GM08714 (cell line): Measurements from ENCODE around the gene CABP1.

Experiments used
- H3K4me3 ChIP-seq: fragments of 200-500 bp; sonication (Bioruptor generic); 2 replicates; pipeline ENCODE4 v1.5.1; 2014; ENCODE audit warnings: mild to moderate bottlenecking, low read length, inconsistent platforms
- ZNF274 ChIP-seq: IDR thresholded peaks from 2 replicates; pipeline ENCODE4 v1.6.1; 2012; ENCODE audit warnings: mild to moderate bottlenecking, low read depth, low read length

Gene CABP1

DNA sequence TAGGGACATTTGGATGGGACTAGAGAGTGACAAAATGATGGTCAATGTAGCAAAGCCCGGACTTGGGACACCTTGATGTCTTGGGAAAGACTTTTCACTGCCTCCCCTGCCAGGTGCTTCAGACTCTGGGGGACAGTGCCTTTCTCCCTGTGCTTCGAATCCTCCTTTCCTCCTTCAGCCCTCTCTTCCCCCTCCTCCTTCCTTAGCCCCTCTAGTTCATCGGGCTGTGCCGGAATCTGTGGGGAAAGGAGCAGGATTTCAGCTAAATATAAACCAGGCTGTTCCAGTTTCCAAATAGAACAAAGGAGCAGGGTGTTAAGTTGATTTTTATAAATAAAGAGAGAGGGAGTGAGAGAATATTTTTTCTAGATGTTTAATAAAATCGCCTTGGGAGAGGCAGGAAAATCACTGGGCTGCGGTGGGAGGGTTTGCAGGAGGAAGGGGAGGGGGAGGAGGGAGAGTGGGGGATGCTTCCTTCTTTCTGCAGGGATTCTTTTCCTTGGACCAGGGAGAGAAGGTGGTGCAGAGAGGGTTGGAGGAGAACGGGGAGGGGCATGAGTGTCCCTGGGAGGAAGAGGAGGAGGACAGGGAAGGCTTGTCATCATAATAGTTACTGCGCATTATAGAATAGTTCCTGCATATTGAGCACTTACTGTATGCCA is 21.3 kb upstream of the CABP1 start:
- H3K4me3 ChIP-seq: no peak overlapping the region
- TF ChIP-seq ZNF274: no peak

GRCh38 chr12:120620624-120621023 is 19.8 kb upstream of the CABP1 start:
- no peak overlapping the region for H3K4me3 ChIP-seq
- no peak for TF ChIP-seq ZNF274

- TF ChIP-seq ZNF274: no peak
- H3K4me3 ChIP-seq: no peak overlapping the region
Observed at GRCh38 chr12:120625557-120626419, 14.6 kb upstream of the CABP1 start.

- H3K4me3 ChIP-seq: no peak overlapping the region
Observed at GRCh38 chr12:120628919-120629318, 11.5 kb upstream of the CABP1 start.

GRCh38 chr12:120630104-120630892 is 10.1 kb upstream of the CABP1 start:
- H3K4me3 ChIP-seq: no peak overlapping the region
- no peak for TF ChIP-seq ZNF274

More at GRCh38 chr12:120628919-120629318, 11.5 kb upstream of the CABP1 start:
- no peak for TF ChIP-seq ZNF274

DNA sequence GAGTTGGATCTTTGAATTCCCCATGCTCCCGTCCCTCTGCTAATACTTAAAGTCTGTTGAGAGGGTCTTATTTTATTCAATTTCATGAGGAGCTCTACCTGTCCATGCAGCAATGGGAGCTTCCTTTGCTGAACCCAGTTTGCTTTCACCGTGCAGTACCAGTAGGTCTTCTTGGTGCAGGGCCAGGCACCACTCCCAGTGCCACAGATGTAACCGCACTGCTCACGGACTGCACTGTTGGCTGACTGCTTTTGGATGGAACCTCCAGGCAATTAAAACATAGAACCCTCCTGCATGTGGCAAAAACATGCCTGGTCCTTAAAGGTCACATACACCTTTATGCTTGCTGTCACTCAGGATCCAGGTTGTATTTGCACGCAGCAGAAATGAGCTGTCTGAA is 9.3 kb upstream of the CABP1 start:
- no peak for TF ChIP-seq ZNF274
- no peak overlapping the region for H3K4me3 ChIP-seq

DNA sequence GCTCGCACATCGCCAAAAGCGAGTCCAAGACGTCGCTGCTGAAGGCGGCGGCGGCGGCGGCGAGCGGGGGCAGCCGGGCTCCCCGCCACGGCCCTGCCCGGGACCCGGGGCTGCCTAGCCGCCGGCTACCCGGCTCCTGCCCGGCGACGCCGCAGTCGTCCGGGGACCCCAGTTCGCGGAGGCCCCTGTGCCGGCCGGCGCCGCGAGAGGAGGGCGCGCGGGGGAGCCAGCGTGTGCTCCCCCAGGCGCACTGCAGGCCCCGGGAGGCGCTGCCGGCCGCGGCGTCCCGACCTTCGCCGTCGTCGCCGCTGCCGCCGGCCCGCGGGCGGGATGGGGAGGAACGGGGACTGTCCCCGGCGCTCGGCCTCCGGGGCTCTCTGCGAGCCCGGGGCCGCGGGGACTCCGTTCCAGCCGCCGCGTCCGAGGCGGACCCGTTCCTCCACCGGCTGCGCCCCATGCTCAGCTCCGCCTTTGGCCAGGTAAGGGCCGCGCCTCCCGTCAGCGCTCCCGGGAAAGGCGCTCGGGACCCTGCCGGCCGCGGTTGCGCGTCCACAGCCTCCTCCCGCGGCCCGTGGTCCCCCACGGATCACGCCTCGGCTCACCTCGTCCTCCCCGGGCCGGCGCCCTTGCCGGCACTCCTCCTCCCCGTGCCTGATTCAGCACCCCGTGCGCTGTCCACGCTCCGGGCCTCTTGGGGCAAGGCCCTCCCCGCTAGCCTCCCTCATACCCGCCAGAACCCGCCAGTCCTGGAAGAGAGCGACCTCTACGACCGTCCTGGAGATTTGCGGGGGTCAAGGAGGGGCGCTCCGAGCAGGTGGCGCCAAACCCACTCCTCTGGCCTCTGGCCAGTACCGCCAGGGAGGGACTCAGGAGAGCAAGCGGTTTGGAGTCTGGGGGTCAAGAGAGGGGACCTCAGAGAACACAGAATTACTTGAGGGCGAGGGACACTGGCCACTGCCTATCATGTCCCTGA is 721 bp downstream of the CABP1 start:
- H3K4me3 ChIP-seq: peak overlapping the region; percentile 62; the same call in 1 of the 2 replicates
- no peak for TF ChIP-seq ZNF274

DNA sequence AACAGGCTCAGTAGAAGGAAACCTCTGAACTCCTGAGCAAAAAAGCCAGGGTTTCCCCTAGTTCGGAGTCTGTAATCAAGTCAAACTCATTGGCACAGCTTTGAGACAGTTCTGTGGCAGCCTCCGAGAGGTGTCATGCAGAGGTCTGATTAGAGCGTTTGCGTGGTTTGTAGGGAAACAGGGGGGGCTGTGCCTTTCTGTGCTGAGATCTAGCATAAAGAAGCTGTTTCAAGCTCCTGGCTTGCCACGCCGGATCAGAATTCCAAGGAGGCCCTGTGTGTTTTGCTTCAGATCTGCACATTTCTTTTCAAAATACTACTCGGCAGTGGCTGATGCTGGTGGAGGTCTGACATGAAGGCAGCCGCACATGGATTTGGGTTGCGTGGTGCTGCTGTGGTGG is 1.7 kb downstream of the CABP1 start:
- no peak for TF ChIP-seq ZNF274
- H3K4me3 ChIP-seq: no peak overlapping the region

DNA sequence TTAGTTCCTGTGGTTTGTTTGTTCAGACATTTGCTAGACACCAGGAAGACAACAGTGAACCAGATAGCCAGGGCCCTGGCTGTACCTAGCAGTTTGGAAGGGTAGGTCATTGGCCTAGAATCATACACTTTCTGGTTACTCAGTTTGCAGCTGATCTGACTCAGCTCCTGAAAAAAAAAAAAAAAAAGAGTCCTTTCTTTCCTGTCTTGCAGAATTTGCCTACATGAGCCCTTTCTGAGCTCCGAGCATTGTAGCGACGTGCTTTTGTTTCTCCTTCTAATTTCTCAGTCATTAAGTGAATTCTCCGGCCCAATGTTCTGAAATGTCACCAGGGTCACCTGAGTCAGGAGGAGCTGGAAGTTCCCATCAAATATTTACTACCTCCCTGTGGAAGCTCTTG is 2.4 kb downstream of the CABP1 start:
- no peak overlapping the region for H3K4me3 ChIP-seq
- no peak for TF ChIP-seq ZNF274

DNA sequence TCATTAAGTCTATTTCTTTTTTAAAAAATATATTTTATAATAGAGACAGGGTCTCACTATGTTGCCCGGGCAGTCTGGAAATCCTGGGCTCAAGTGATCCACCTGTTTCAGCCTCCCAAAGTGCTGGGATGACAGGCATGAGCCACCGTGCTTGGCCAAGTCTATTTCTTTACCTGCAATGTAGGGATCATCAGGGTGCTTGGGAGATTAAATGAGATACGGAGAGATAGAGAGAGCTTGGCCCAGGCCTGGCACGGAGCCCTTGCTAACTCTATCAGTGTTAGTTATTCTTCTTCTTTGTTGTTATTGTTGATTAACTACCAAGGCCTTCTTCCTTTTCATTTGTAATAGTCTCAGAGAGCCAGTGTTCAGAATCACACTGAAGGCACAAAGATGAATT is 3.1 kb downstream of the CABP1 start:
- H3K4me3 ChIP-seq: no peak overlapping the region
- TF ChIP-seq ZNF274: no peak

- TF ChIP-seq ZNF274: no peak
- no peak overlapping the region for H3K4me3 ChIP-seq
Observed at GRCh38 chr12:120646044-120646443, 5.6 kb downstream of the CABP1 start.

DNA sequence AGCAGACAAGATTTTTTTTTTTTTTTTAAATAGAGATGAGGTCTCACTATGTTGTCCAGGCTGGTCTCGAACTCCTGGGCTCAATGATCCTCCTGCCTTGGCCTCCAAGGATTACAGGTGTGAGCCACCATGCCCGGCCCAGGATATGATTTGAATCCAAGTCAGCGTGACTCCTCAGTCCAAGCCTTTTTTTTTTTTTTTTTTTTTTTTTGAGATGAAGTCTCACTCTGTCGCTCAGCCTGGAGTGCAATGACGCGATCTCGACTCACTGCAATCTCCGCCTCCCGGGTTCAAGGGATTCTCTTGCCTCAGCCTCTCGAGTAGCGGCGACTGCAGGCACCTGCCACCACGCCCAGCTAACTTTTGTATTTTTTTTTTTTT is 6.9 kb downstream of the CABP1 start:
- TF ChIP-seq ZNF274: no peak
- no peak overlapping the region for H3K4me3 ChIP-seq

- no peak overlapping the region; the same call in 1 of the 2 replicates for H3K4me3 ChIP-seq
- no peak for TF ChIP-seq ZNF274
Observed at GRCh38 chr12:120649442-120650232, 9.2 kb downstream of the CABP1 start.
